AG08396 (cell line): ENCODE measurements around the gene JMJD8.
A peak's percentile ranks its signal among the peaks of the same experiment; 100 is the strongest.

Experiments
- DNase-seq: peaks from one replicate; pipeline ENCODE4 v3.0.0; 2012; ENCODE audit warnings: low spot score, mixed read lengths

Gene JMJD8, protein sequence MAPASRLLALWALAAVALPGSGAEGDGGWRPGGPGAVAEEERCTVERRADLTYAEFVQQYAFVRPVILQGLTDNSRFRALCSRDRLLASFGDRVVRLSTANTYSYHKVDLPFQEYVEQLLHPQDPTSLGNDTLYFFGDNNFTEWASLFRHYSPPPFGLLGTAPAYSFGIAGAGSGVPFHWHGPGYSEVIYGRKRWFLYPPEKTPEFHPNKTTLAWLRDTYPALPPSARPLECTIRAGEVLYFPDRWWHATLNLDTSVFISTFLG

DNA sequence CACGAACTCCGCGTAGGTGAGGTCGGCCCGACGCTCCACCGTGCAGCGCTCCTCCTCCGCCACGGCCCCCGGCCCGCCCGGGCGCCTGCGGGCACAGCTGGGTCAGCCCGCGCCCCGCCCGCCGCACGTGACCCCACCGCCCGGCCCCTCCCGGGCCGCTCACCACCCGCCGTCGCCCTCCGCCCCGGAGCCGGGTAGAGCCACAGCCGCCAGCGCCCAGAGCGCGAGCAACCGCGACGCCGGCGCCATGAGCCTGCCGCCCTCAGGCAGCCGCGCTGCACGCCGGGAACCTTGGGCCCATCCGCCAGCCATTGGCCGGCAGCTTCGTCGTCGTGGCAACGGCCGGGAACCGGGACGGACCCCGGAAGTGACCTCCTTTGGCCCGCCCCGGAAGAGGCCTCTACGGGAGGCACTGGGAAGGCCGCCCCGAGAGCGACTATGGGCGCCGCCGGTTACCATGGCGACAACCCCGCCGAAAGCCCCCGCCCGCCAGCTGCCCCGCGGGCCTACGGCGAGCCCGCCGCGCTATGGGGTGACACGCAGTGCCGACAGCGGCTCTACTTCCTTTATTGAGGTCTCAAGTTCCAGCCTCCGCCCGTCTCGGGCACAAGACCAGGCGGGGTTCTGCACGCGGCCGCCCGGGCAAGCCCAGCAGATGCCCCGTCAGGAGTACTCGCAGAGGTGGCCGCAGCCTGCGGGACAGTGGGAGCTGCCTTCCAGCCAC is at the start of gene JMJD8:
TSS of gene JMJD8 (minus strand) at position 264 of the 724 bp plus-strand sequence. CDS start at position 249, 15 bp downstream.
- DNase-seq: peak; percentile 95

DNA sequence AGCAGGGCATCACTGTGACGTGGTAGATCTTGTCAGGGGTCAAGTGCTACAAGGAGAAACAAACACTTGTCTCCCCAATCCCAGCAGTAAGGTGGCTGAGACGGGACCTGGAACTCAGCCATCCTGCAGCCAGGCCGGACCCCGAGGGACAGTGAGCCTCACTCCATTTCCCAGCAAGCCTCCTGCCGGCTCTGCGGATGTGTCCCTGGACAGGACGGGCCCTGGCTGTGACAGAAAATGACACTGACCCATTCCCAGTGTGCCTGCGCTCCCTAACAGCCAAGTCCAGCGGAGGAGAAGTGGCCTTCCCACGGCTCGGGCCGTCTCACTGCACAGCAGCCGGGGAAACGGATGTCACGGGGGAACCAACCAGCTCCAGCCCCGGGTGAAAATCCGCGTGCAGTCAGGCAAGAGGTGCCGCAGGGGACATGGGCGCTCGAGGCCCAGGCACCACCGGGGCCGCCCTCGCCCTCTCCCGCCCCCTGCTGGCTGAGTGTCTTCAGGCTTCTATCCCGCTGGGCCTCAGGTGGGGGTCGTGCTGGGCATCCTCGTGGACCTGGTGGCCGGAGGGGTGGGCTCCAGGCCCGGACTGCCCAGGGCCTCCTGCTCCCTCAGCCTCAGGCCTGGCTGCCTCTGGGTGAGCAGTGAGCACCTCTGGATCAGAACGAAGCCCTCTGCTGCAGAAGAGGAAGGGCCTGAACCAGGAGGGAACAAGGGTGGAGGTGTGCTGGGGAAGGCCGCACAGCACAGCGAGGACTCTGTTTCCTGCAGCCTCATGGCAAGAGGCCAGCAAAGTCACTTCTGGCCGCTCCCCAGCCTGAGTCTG is 49.5 kb upstream of the JMJD8 start:
- DNase-seq: no peak

DNA sequence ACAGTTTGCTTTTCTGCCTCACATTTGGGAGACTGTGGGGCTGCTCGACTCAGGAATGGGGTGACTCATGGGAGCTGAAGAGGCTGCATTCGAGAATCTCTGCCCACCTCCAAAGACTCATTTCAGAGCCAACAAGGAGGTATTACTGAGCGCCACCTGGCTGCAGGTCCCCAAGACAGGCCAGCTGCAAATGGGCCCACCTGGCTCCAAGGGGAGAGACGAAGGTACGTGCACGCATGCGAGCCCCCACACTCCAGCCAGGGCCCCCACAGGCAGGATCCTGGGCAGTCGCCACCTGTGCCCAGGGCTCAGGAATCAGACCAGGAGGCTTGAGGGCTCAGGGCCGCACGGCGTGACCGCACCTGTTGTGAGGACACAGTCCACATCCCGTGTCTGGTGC is 48.8 kb upstream of the JMJD8 start:
- no peak for DNase-seq

DNA sequence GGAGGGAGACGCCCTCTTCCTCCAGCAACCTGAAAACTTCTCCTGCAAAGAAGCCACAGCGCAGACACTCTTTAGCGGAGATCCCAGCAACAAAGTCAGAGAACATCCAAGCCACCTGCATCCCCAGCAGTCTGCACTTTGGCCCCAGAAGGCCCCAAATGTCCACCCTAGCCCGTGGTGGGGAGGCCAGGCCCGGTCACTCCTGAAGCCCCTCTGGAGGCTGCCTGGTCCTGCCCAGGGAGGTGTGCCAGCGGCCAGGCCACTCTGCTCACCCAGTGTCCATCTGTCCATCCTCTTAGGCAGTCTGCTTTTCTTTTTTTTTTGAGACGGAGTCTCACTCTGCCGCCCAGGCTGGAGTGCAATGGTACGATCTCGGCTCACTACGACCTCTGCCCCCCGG is 48.2 kb upstream of the JMJD8 start:
- no peak for DNase-seq

DNA sequence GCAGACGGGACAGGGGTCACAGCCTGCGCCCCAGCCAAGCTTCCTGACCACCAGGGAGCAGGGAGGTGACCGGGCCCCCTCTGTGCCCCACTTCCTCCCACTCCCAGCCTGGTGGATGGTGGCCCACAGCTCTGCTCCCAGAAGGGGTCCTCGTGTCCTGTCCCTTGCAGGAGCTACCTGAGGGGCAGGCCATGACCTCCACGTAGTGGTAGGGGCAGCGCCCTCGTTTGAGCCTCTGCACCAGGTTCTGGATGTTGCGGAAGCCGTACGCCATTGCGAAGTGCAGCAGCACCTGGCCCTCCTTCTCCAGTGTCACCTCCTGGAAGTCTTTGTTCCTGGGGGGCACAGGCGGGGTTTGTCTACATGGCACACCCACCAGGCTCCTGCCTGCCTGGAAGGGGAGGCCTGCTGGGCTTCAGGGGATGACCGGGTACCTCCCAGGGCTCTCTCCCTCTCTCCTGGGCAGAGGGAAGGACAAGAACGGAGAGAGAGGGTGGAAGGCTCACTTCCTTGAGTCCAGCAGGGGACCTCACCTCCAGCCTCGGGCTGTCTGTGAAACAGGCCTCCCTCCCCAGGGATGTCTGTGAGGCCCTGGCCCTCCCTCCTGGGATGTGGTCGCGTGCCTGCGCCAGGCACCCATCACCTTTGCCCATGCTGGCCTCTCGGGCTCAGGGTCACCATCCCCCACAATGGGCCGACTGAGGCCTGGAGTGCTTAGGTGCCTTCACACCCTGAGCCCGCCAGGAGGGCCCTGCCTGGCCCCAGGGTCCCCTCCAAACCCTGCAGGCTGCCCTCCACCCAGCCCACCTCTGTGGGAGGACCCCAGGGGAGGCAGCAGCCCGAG is 46.8 kb upstream of the JMJD8 start:
- DNase-seq: no peak

DNA sequence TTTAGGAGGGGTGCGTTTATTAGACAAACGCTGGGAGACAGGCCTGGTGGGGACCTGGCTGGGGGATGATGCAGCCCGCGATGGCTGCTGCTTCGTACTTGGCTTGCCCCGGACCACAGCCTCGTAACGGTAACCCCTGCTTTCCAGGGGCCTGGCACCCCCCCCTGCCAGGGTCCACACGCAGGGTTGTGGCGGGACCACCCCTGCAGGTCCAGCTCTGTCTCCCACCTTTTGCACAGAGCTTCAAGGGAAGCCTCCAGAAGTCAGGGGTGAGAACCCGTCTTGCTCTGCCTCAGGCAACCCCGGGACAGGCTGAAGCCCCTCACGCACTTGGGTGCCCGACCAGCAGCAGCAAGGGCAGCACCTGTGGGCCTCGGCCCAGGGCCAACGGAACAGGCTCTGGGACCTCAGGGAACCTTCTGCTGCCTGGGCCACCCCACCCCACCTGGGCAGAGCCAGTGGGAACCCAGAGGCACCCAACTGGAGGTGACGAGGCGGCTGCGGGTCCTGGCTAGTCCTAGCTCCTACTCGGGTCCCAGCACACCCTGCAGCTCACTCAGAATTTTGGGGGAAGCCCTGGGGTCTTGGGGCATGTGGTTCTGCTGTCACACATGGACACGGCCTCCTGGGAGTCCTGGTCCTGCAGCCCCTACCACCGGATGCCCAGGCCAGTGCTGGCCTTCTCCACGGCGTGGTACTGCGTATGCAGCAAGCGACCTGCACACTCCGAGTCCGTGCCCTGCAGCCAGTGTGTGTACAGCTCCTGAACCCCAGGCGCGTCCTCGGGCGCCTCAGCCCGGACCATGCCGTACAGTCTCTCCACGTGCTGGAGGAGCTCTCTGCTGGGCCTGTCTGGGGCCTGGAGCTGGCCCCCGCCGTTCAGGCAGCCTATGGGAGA is 45.9 kb upstream of the JMJD8 start:
- no peak for DNase-seq

DNA sequence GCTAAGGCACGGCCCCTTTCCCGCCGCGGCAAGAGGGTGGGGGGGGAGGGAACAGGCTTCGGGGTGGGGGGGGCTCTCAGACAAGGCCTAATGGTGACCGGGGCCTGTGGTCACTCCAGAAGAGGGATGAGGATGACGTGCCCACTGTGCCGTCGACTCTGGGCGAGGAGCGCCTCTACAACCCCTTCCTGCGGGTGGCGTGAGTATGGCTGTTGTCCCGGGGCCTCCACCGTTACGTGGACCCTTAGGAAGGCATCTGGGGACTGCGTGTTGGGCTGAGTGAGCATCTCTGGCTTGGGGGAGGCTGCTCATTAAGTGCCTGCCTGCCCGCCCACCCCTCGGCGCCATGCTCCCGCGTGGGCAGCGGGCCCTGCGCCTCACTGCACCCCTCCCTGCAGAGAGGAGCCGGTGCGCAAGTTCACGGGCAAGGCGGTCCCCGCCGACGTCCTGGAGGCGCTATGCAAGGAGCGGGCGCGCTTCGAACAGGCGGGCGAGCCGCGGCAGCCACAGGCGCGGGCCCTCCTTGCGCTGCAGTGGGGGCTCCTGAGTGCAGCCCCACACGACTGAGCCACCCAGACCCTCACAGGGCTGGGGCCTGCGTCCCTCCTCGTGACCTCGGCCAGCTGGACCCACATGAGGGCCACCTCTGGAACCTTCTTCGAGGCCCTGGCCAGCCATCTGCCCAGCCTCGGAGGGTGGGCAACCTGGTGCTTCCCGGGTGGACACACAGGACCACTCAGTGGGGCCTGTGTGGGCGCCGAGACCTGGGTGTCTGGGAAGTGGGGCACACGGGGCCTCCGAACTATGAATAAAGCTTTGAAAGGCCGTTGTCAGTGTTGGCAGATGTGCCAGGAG is 45.0 kb upstream of the JMJD8 start:
- DNase-seq: no peak

DNA sequence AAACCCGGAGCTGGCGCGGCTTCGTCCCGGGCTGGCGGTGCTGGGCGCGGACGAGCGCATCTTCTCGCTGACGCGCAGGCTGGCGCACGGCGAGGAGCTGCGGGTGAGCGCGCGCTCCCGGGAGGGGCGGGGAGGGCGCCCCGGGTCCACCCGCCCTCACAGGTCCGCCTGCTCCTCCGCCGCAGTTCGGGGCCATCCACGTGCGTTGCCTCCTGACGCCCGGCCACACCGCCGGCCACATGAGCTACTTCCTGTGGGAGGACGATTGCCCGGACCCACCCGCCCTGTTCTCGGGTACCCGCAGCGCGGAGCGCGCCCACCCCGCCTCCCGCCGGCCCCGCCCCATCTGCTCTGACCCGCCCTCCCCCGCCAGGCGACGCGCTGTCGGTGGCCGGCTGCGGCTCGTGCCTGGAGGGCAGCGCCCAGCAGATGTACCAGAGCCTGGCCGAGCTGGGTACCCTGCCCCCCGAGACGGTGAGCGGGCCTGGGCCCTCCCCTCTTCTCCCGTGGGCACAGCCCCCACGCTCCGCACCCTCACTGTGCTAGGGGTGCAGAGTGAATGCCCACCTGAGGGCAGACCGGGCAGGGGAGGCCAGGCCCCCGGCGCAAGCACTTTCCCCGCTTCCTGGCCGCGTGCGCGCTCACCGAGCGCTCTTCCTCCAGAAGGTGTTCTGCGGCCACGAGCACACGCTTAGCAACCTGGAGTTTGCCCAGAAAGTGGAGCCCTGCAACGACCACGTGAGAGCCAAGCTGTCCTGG is 44.2 kb upstream of the JMJD8 start:
- DNase-seq: peak; percentile 91

DNA sequence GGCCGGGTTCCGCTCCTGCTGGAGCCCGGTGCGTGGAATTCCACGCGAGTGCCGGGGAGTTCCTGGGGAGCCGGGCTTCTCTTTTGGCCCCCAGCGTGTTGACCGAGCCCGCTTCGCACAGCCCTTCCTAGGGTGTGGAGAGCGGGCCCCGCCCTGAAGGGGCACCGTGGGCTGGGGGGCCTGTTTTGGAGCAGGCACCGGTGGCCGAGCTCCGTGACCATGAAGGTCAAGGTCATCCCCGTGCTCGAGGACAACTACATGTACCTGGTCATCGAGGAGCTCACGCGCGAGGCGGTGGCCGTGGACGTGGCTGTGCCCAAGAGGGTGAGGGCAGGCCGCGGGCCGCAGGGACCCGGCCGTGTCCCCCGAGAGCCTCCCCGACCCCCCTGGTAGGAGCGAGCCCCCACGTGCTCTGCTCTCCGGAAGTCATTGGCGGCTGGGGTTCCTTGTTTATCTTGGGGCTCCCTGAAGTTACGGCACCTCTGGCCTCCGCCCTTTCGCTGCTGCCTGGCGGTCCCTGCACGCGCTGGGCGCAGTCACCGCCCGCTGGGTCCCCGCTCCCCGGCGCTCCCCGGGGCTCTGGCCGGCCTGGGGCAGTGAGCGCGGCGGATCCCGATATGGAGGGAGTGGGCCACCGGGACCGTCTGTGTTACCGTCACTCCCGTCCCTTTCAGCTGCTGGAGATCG is 43.3 kb upstream of the JMJD8 start:
- DNase-seq: no peak

DNA sequence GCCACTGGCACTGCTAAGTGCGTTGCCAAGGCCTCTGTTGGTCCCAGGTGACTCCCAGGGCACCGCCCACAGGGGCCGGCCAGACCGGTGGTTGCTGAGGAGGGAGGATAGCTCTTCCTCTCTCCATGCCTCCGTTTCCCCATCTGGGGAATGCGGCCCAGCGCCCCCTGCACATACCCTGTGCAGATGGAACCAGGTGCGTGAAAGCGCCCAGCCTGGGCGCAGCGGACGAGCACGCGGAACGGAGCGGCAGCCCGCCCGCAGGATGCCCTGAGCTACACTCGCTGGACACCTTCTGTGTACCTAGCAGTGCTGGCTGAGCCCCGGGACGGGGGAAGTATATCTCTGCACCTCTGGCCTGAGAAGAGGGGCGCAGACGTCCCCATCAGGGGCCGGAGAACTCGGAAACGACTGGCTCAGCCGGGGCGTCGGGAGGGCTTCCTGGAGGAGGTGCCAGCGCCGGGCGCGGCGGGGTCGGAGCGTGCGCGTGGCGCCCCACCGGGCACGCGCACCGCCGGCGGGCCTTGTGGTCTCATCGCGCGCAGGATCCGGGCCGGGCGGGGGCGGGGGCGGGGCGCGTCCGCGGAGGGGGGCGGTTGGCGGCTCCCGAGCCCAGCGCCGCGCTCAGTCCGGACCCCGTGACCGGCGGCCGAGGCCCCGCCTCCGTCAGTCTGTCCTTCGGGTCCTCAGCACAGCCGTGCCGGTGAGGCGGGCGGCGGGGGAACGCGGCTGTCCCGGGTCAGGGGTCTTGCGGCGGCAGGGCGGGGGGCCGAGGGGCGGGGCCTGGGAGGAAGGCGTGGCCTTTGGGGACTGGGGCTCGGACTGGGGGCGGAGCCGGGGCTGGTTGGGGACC is 42.5 kb upstream of the JMJD8 start, which contains the start of the genes CCDC78 and HAGHL:
TSS of gene CCDC78 (minus strand) at position 6 of the 853 bp plus-strand sequence. CDS start 76 bp downstream, outside the sequence.
TSS of gene HAGHL (plus strand) at position 669 of the 853 bp plus-strand sequence. CDS start 404 bp downstream, outside the sequence.
- peak; percentile 75 for DNase-seq

DNA sequence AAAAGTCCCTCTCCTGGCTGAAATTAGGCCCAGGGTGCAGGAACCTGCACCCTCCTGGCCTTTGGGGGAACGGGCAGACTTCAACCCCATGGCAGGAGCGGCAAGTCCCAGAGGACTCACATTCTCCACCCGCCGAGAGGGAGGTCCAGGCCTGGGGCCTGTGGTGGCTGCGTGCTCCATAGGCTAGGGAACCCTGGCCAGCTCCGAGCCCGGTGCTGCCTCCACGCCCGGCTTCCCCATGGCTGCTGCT is 42.0 kb upstream of the JMJD8 start:
- no peak for DNase-seq

DNA sequence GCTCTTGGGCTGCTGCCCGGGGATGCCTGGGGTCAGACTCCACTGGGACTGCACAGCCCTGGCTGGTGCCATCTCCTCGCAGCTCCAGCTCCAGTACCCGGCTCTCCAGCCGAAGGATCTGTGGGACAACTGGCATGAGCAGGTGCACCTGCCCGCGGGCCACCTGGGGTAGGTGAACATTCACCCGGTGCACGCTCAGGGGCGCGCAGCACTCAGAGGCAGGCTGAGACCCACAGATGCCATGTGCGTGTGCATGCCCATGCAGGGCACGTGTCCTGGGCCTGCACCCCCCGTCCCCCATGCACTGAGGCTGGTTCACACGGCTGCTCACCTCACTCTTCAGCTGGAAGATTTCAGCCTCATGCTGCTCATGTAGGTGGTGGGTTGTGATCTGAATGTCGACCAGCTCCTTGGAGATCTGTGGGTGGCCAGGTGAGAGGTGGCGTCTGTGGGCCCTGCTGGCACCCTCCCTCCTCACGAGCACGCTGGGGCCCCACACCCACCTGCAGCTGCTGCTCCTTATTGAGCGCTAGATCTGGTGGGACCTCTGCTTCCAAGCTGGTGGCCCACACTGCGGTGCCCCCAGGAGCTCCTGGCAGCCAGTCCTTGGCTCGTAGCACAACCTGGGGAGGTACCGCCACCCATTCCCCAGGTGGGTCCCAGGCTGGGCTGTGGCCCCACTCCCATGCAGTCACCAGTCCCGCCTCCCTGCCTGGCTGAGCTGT is 41.5 kb upstream of the JMJD8 start:
- DNase-seq: no peak

DNA sequence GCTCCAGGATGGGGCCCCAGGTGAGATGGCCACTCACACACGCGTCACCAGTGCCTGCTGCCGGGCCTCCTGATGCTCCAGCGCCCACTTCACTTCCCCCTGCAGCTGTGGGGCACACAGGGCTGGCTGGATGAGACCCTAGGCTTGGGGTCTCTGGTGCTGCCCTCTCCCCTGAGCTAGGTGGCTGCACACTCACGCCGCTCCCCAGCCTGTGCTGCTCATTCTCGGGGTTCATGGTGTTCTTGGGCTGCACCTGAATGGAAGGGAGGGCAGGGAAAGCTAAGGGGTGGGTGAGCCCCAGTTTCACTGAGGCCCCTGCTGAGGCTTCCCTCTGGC is 40.9 kb upstream of the JMJD8 start:
- DNase-seq: no peak

DNA sequence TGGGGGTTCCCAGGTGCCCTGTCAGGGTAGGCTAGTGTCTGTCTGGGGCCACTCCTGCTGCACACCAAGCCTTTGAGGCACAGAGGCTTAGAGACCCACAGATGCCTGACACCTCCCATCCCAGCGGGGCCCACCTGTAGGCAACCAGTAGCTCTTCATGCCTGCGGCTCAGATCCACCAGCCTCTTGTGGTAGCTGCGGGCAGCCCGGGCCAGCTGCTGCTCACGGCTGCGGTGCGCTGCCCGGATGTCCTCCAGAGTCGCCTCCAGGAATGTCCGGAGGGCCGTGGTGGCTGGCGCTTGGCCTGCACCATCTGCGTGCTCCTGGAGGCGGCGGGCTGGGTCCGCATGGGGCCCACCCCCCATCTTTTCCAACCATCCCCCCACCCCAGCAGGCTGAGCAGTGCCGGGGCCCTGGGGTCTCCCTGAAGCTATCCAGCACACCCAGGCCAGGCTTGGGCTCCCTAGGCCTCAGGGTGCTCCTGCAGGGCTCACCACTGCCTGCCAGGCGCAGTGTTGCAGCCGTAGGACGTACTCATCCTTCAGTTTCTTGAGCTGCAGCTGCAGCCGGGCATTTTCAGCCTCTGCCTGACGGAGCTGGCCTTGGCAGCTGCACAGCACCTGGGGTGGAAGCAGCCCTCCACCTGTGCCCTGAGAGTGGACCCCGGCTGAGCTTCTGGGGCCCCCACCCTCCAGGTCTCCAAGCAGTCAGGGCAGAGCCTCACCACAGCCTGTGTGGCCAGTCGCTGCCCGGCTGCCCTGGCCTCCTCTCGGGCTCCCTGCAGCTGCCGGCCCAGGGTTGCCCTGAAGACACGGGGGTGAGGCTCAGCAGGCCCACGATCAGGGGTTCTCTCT is 40.3 kb upstream of the JMJD8 start:
- no peak for DNase-seq

DNA sequence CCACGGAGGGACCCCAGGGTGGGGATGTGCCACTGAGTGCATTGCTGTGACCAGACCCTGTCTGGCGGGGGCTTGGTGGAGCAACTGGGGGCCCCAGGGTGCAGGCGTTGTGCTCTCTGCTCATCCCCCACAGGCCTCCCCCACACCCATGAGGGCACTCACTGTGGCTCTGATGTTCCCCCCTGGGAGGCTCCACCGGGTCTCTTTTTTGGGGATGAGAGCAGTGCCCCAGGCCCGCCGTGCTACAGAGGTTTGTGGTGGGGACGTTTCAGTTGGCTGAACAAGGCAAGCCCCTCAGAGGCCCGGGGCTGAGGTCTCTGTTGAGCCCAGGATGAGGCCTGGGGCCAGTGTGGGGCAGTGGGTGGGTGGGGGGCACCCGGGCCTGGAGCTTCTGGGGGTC is 39.6 kb upstream of the JMJD8 start:
- DNase-seq: no peak
